HG03469 (cell line): ENCODE data around the gene LRP1B.
"Not testable (repeated sequence)": the region's sequence is repeated elsewhere in the genome, so short reads cannot be mapped to it uniquely, and the experiment has no call there.

ENCODE experiments used
- ATAC-seq: cut with Tn5 transposase; IDR thresholded peaks from one replicate; pipeline ENCODE4 v1.9.1; 2021; ENCODE audit warnings: mild to moderate bottlenecking, moderate library complexity, moderate number of reproducible peaks; ENCODE audit not compliant: unreplicated experiment

The LRP1B gene

GRCh38 chr2:140658760-140659692, 1471.8 kb downstream of the LRP1B start:
- ATAC-seq = no peak

DNA sequence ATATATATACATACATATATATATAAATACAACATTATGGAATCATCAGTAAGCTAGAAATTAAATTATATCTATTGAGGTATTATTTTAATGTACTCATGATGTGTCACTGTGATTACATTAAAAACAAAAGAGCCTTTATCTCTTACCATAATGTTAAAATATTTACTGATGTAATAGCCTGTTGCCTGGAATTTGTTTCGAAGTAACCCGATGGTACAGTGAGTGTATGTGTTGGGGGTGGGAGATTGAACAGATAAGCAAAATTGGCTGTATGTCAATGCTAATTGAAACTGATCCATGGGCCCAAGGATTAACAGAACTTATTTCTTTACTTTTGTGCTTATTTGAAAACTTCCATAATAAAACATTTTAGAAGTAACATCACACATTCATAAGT, 1473.2 kb downstream of the LRP1B start:
- no peak for ATAC-seq

DNA sequence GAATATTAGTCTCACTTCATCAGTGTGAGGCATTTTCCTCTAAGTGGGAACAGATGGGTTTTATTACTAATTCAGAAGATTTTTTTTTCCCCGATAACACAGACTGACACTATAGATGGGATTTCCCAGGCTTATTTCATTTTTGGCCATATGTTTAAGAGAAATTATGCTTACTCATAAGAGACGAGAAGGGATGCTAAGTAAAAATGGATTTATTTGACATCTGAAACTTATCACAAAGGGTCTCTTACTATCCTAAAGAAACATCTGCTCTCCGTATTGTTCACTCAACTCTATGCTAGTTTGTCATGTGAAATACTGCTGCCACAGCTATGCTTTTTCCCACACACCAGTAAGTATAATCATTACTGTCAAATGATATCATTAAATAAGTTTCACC, 1476.3 kb downstream of the LRP1B start:
- no peak for ATAC-seq

- no peak for ATAC-seq
Measured at GRCh38 chr2:140650825-140651224, 1480.0 kb downstream of the LRP1B start.

- not testable (repeated sequence) for ATAC-seq
Measured at GRCh38 chr2:140650134-140650533, 1480.7 kb downstream of the LRP1B start.

DNA sequence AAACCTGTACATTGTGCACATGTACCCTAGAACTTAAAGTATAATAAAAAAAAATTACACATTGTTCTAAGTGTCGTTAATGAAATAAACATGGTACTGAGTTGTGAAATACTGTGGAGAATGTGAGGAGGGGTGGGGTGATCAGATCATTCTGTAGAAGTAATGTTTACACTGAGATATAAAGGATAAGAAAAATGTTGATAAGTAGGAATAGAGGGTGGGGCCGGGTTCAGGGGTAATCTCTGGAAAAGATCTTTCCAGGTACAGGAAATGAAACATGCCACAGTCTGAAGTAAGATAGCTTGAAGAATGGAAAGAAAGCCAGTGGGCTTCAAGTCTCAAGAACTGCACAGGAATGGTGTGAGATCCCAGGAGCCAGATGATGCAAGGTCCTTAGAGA, 1482.4 kb downstream of the LRP1B start:
- no peak for ATAC-seq

GRCh38 chr2:140643761-140644187, 1487.0 kb downstream of the LRP1B start:
- no peak for ATAC-seq

DNA sequence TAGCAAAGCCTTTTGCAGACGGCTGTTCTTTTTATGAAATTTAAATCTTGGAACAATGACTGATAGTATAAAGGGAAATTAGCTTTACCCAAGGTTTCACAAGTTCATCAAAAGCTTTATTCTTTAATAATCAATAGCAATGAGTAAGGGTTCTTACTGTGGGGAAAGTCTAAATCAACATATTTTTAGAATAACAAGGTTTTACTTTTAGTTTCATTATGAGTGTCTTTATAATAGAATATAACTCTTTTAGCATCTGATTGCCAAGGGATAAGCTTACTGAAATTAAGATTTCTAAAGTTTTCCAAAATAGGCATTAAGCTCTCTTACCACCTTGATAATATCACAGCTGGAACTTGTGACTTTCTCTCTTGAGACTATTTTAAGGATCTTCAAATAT, 1489.7 kb downstream of the LRP1B start:
- ATAC-seq = no peak

DNA sequence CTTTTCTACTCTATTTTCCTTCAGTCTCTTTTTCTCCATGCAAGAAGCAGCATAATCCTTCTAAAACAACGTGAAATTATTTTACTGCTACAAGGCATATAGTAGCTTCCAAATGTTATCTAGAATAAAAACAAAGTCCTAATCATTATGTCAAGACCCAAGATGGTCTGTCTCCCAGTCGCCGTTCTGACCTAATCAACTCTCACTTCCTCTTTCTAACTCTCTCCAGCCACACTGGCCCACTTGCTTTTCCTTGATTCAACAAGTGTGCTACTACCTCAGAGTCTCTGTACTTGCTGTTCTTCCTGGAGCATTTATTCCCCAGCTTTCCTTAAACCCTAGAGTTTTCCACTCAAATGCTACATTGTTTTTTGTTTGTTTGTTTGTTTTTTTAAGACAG, 1491.2 kb downstream of the LRP1B start:
- peak; percentile 50 for ATAC-seq

DNA sequence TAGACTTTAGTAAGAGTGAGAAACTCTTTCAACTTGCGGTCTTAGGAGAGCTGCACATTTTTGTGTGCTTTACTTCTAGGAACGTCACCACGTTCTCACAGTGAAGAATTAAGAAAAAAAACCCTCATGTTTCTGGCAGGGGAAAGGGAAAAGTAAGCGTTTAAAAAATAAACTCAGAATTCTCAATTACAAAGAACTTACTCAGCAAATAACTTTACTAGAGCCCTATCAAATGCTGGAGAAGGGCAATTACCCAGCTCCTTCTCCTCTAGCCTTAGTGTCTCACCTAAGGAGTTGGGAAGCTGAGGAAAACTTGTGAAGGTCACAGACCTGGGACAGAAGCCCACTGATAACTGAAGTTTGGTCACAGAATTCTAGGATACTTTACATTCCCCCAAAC, 1500.3 kb downstream of the LRP1B start:
- no peak for ATAC-seq

- no peak for ATAC-seq
Measured at GRCh38 chr2:140627885-140628284, 1502.9 kb downstream of the LRP1B start.

DNA sequence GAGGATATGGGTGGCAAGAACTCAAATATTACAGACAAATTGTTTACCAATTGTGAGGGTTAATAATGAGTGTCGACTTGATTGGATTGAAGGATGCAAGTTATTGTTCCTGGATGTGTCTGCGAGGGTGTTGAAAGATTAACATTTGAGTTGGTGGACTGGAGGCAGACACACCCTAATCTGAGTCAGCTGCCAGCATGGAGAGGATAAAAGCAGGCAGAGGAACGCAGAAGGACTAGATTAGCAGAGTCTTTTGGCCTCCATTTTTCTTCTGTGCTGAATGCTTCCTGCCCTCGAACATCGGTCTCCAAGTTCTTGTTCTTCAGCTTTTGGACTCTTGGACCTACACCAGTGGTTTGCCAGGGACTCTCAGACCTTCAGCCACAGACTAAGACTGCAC, 1503.7 kb downstream of the LRP1B start:
- no peak for ATAC-seq

GRCh38 chr2:140624200-140624599, 1506.6 kb downstream of the LRP1B start:
- ATAC-seq = no peak

GRCh38 chr2:140621583-140622362, 1509.0 kb downstream of the LRP1B start:
- no peak for ATAC-seq

- ATAC-seq = no peak
Measured at GRCh38 chr2:140604788-140605187, 1526.0 kb downstream of the LRP1B start.

DNA sequence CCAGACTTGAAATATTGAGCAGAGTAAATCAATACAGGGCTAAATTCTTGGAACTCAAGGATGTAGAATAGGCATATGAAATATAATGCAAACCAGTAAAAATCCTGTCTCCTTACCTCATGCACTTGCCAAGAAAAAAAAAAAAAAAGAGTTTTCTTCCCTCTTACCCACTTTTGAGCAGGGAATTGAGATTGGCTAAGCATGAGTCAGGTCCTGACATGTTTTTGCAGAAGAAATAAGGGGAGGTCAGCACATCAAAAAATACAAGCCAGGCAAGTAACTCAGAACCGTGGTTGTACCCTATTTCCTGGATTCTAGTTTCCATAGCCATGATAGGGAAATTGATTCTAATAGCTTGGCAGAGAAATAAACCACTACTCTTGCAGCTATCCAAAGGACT, 1526.7 kb downstream of the LRP1B start:
- ATAC-seq = no peak

DNA sequence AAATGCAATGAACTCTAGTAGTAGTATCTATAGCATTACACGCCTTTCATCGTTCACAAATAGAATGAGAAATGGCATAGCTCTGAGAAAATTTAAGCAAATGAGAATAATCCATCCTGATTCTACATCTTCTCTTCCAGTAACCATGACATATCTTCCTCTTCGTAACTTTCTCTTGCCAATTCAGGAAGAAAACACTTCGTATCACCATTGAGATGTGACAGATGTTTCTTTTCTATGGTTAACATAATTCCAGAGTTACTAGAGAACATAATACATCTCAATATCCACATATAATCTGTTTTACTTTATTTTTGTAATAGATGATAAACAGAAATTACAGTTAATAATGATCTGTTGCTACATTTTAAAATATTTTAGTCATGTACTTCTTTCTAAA, 1527.4 kb downstream of the LRP1B start:
- ATAC-seq = no peak

- no peak for ATAC-seq
Measured at GRCh38 chr2:140601801-140602200, 1529.0 kb downstream of the LRP1B start.

DNA sequence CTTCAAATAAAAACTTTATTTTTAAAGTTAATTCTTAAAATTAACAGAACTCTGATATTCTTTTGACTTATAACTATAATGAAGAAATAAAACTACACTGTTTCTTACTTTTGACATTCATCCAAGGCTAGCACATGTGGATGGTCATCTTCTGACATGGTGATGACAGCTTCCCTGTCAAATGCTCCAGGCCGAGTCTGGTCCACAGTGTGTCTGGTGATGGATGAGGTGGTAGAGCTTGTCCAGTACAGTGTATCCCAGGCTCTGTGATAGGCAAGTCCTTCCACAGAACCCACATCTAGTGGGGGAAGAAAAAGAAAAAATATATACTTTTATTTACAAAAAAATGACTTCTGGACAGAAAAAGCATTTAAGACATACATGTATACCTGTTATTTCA, 1529.5 kb downstream of the LRP1B start:
- ATAC-seq = no peak

DNA sequence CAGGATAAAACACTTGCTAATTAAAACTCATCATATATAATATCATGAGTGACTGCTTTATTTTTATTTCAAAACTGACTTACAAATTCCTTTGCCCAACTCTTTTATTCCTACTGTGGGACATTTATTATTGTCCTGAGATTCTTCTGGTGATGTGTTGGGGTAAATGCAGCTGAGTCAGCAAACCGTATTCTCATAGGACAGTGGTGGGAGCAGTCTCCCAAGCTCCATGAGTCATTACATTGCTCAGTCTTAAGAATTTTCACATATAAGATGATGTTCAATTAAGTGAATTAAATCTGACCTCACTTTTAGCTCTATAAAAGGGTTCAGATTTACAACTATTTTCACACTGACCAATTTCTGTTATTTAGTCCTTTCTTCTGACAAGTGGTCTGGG, 1530.7 kb downstream of the LRP1B start:
- ATAC-seq = no peak

- ATAC-seq = no peak
Measured at GRCh38 chr2:140597836-140598235, 1533.0 kb downstream of the LRP1B start.

- ATAC-seq = no peak
Measured at GRCh38 chr2:140597205-140597604, 1533.6 kb downstream of the LRP1B start.
